T-helper 1 cell (primary cell): Measurements from ENCODE around the gene PARP11.
A peak's percentile ranks its signal among the peaks of the same experiment; 100 is the strongest.

Source experiments
- DNase-seq, 5 donors: peaks; one replicate each; pipeline ENCODE4 v3.0.0-alpha.2; 2012 to 2020
- total RNA-seq, 4 donors: gene quantifications; one replicate each; lab custom pipeline; 2026; lab: John Stamatoyannopoulos, UW

Gene PARP11
- 22.3 to 35.3 (median 31.0) reads per million in 4 donors for total RNA-seq

- DNase-seq, result peak; percentile 95 to 98 (median 95)
These were observed at the start of gene PARP11 for GRCh38 chr12:3872800-3873636. PARP11 (minus strand) TSS chr12:3873399; CDS start chr12:3873229, 170 bp downstream.

- no peak for DNase-seq
These were observed 48.8 kb upstream of the PARP11 start for GRCh38 chr12:3922033-3922432.

GRCh38 chr12:3921526-3921925 is 48.3 kb upstream of the PARP11 start:
- DNase-seq, result no peak

GRCh38 chr12:3921151-3921471 is 47.9 kb upstream of the PARP11 start:
- DNase-seq, result no peak

GRCh38 chr12:3920351-3921150 is 47.4 kb upstream of the PARP11 start:
- DNase-seq, result no peak

GRCh38 chr12:3913278-3913677 is 40.1 kb upstream of the PARP11 start:
- no peak for DNase-seq

GRCh38 chr12:3912863-3913262 is 39.7 kb upstream of the PARP11 start:
- DNase-seq, result no peak

GRCh38 chr12:3911409-3911808 is 38.2 kb upstream of the PARP11 start:
- DNase-seq, result no peak

GRCh38 chr12:3905664-3906063 is 32.5 kb upstream of the PARP11 start:
- no peak for DNase-seq

GRCh38 chr12:3904999-3905398 is 31.8 kb upstream of the PARP11 start:
- peak in 1 of 5 donors; percentile 20 for DNase-seq

GRCh38 chr12:3902921-3903320 is 29.7 kb upstream of the PARP11 start:
- DNase-seq, result no peak

- no peak for DNase-seq
These were observed 27.9 kb upstream of the PARP11 start for GRCh38 chr12:3901116-3901515.

- DNase-seq, result no peak
These were observed 25.6 kb upstream of the PARP11 start for GRCh38 chr12:3898756-3899155.

- peak in 2 of 5 donors; percentile 5 to 62 for DNase-seq
These were observed 24.3 kb upstream of the PARP11 start for GRCh38 chr12:3897371-3897971.

- DNase-seq, result peak in 1 of 5 donors; percentile 46
These were observed 23.7 kb upstream of the PARP11 start for GRCh38 chr12:3896801-3897351.

GRCh38 chr12:3896356-3896755 is 23.2 kb upstream of the PARP11 start:
- DNase-seq, result no peak

- DNase-seq, result peak in 1 of 5 donors; percentile 9
These were observed 19.4 kb upstream of the PARP11 start for GRCh38 chr12:3892631-3893030.

- no peak for DNase-seq
These were observed 18.0 kb upstream of the PARP11 start for GRCh38 chr12:3891201-3891600.

GRCh38 chr12:3888659-3889058 is 15.5 kb upstream of the PARP11 start:
- no peak for DNase-seq

GRCh38 chr12:3885277-3886094 is 12.3 kb upstream of the PARP11 start:
- DNase-seq, result peak in 4 of 5 donors; percentile 11 to 58 (median 36)

- DNase-seq, result no peak
These were observed 11.5 kb upstream of the PARP11 start for GRCh38 chr12:3884671-3885070.

- peak in 1 of 5 donors; percentile 34 for DNase-seq
These were observed 9.8 kb upstream of the PARP11 start for GRCh38 chr12:3882896-3883564.
